Astrocyte (in vitro differentiated cells and primary cell): ENCODE measurements around the gene HYI. TPM values are rescaled to one million over a fixed set of nuclear protein-coding genes. Genes with fewer than 3 reads are reported as not detected.

Experiments used
- DNase-seq: peaks from one replicate; pipeline ENCODE4 v3.0.0-alpha.2; 2010; ENCODE audit warnings: low read depth
- FAIRE-seq: peaks from 2 replicates; lab custom pipeline; 2011; peaks lifted over from hg19 to GRCh38; lab: Jason Lieb, UNC
- H2AFZ ChIP-seq: 2 replicates; pipeline ENCODE4 v1.6.0; 2012; ENCODE audit warnings: low read depth, low read length, inconsistent platforms
- H3K27ac ChIP-seq: 2 replicates; pipeline ENCODE4 v1.5.1; 2011; ENCODE audit warnings: low read depth, low read length, inconsistent platforms
- H3K27me3 ChIP-seq: 2 replicates; pipeline ENCODE4 v1.6.0; 2011; ENCODE audit warnings: low read length, inconsistent platforms; ENCODE audit not compliant: insufficient read depth
- H3K36me3 ChIP-seq: 2 replicates; pipeline ENCODE4 v1.5.1; 2011; ENCODE audit warnings: low read length, inconsistent platforms; ENCODE audit not compliant: insufficient read depth
- H3K4me1 ChIP-seq: 2 replicates; pipeline ENCODE4 v1.5.1; 2011; ENCODE audit warnings: low read length, inconsistent platforms; ENCODE audit not compliant: insufficient read depth
- H3K4me2 ChIP-seq: 2 replicates; pipeline ENCODE4 v1.6.0; 2012; ENCODE audit warnings: low read length, inconsistent platforms
- H3K4me3 ChIP-seq: 2 replicates; pipeline ENCODE4 v1.5.1; 2011; ENCODE audit warnings: low read depth, mild to moderate bottlenecking, low read length, inconsistent platforms; ENCODE audit not compliant: insufficient read depth
- H3K79me2 ChIP-seq: 2 replicates; pipeline ENCODE4 v1.6.0; 2012; ENCODE audit warnings: mild to moderate bottlenecking, low read length, inconsistent platforms; ENCODE audit not compliant: insufficient read depth
- H3K9ac ChIP-seq: 2 replicates; pipeline ENCODE4 v1.6.0; 2012; ENCODE audit warnings: mild to moderate bottlenecking, low read length, inconsistent platforms
- H3K9me3 ChIP-seq: 2 replicates; pipeline ENCODE4 v1.5.1; 2012; ENCODE audit warnings: low read depth, mild to moderate bottlenecking, low read length, inconsistent platforms; ENCODE audit not compliant: insufficient read depth
- H4K20me1 ChIP-seq: 2 replicates; pipeline ENCODE4 v1.6.0; 2012; ENCODE audit warnings: low read length, inconsistent platforms; ENCODE audit not compliant: insufficient read depth
- H3K27ac Mint-ChIP-seq: one replicate; pipeline ENCODE4 v1.8.0; 2021; ENCODE audit warnings: mild to moderate bottlenecking, mixed read lengths; ENCODE audit not compliant: unreplicated experiment
- H3K27me3 Mint-ChIP-seq: one replicate; pipeline ENCODE4 v1.8.0; 2021; ENCODE audit warnings: low read depth, mixed read lengths; ENCODE audit not compliant: unreplicated experiment
- H3K36me3 Mint-ChIP-seq: one replicate; pipeline ENCODE4 v1.8.0; 2021; ENCODE audit warnings: low read depth, mixed read lengths; ENCODE audit not compliant: unreplicated experiment
- H3K4me1 Mint-ChIP-seq: one replicate; pipeline ENCODE4 v1.8.0; 2021; ENCODE audit warnings: low read depth, mixed read lengths; ENCODE audit not compliant: unreplicated experiment
- H3K4me3 Mint-ChIP-seq: one replicate; pipeline ENCODE4 v1.8.0; 2021; ENCODE audit warnings: mild to moderate bottlenecking, moderate library complexity, mixed read lengths; ENCODE audit not compliant: unreplicated experiment
- H3K9me3 Mint-ChIP-seq: one replicate; pipeline ENCODE4 v1.8.0; 2021; ENCODE audit warnings: mild to moderate bottlenecking, mixed read lengths; ENCODE audit not compliant: unreplicated experiment
- EZH2 ChIP-seq: IDR thresholded peaks from 2 replicates; pipeline ENCODE4 v1.6.1; 2012; ENCODE audit warnings: mild to moderate bottlenecking, low read length, inconsistent platforms; ENCODE audit not compliant: insufficient read depth
- total RNA-seq: library from RNA; stranded (reverse); gene quantifications from 2 replicates; pipeline ENCODE4 v1.2.1, GENCODE V29; 2021
- TF ChIP-seq, protein P1 (sequence below): IDR thresholded peaks from 2 replicates; pipeline ENCODE4 v1.5.1; 2011; ENCODE audit warnings: low read depth, mild to moderate bottlenecking, inconsistent platforms, low read length, moderate library complexity; ENCODE audit not compliant: insufficient read depth

The HYI gene
- total RNA-seq, 1 donor from 2014 or later, result 31.0 TPM

DNA sequence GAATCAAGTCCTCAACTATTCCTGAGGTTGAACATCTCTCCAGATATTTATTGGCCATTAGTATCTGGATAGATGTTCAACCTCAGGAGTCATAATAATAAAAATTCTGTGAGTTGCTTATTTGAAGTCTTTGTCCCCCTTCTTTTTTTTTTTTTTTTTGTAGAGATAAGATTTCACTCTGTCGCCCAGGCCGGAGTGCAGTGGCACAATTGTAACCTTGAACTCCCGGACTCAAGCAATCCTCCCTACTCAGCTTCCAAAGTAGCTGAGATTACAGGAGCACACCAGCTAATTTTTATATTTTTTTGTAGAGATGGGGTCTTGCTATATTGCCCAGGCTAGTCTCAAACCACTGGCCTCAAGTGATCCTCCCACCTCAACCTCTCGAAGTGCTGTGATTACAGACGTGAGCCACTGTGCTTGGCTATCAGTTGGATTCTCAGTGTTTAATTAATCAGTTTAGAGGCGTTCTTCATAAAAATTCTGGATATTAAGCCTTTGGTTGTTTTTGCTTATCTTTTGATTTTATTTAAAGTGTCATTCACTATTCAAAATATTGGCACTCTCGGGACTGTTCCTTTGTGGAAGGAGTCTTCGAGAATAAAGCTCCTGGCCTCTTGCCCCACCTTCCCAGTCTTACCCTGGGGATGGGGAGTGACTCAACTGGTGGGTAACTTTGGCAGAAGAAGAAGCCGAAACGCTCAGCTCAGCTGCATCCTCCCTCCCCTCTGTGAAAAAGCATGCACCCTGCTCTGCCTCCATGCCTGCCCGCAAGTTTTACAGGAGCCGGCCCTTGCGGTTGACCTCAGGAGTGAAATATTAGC, 11.2 kb upstream of the HYI start:
- Histone ChIP-seq H3K9ac (no peak overlapping the region), H3K4me2 (no peak overlapping the region), H4K20me1 (no peaks in the 10 kb centered on the region), H3K4me3 (no peak overlapping the region), H3K9me3 (no peaks in the 10 kb centered on the region), H3K79me2 (no peaks in the 10 kb centered on the region), H3K27ac (no peak overlapping the region), H3K36me3 (no peaks in the 10 kb centered on the region), H3K27me3 (no peaks in the 10 kb centered on the region), H2AFZ (no peak overlapping the region), H3K4me1 (peaks cover 11% of the 10 kb centered on the region)
- H3K4me1 Mint-ChIP-seq, result peaks cover 17% of the 10 kb centered on the region
- DNase-seq (peak; percentile 66), FAIRE-seq (no peak)
- H3K27ac Mint-ChIP-seq, result no peak overlapping the region
- no peaks in the 10 kb centered on the region for H3K27me3 Mint-ChIP-seq
- no peak overlapping the region for H3K4me3 Mint-ChIP-seq
- H3K36me3 Mint-ChIP-seq, result no peaks in the 10 kb centered on the region
- TF ChIP-seq EZH2, result no peak
- TF ChIP-seq, protein P1, sequence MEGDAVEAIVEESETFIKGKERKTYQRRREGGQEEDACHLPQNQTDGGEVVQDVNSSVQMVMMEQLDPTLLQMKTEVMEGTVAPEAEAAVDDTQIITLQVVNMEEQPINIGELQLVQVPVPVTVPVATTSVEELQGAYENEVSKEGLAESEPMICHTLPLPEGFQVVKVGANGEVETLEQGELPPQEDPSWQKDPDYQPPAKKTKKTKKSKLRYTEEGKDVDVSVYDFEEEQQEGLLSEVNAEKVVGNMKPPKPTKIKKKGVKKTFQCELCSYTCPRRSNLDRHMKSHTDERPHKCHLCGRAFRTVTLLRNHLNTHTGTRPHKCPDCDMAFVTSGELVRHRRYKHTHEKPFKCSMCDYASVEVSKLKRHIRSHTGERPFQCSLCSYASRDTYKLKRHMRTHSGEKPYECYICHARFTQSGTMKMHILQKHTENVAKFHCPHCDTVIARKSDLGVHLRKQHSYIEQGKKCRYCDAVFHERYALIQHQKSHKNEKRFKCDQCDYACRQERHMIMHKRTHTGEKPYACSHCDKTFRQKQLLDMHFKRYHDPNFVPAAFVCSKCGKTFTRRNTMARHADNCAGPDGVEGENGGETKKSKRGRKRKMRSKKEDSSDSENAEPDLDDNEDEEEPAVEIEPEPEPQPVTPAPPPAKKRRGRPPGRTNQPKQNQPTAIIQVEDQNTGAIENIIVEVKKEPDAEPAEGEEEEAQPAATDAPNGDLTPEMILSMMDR, result no peak
- H3K9me3 Mint-ChIP-seq, result peaks cover 5% of the 10 kb centered on the region

DNA sequence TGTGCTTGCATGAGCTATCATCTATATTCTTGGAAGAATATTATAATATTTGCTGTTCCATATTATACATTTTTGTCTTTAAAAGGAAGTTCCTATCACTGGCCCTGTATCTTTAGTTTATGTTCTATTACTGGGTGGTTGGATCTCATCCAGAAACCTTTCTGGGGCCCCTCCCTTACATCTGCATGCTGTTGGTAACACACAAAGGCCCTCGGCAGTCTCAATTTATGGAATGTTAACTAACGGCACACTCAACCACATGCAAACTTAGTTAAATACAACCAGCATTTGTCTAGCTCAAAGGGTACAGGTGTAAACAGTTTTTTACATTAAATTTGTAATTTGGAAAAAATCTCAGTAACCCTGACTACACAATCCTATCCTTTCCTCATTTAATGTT, 9.7 kb upstream of the HYI start:
- H3K27me3 ChIP-seq, result no peaks in the 10 kb centered on the region
- DNase-seq (no peak), FAIRE-seq (no peak)
- no peak overlapping the region for H3K4me3 ChIP-seq
- Mint-ChIP-seq H3K4me3 (no peak overlapping the region), H3K4me1 (peaks cover 17% of the 10 kb centered on the region), H3K27me3 (no peaks in the 10 kb centered on the region), H3K9me3 (peaks cover 7% of the 10 kb centered on the region), H3K27ac (no peak overlapping the region), H3K36me3 (no peaks in the 10 kb centered on the region)
- H3K36me3 ChIP-seq, result no peaks in the 10 kb centered on the region
- no peaks in the 10 kb centered on the region for H3K9me3 ChIP-seq
- no peak overlapping the region for H3K27ac ChIP-seq
- no peaks in the 10 kb centered on the region for H3K79me2 ChIP-seq
- no peak overlapping the region for H3K4me2 ChIP-seq
- no peaks in the 10 kb centered on the region for H4K20me1 ChIP-seq
- H3K9ac ChIP-seq, result no peak overlapping the region
- H3K4me1 ChIP-seq, result peaks cover 11% of the 10 kb centered on the region
- TF ChIP-seq, protein P1, result no peak
- no peak for TF ChIP-seq EZH2
- H2AFZ ChIP-seq, result no peak overlapping the region
